WTC11 (cell line): ENCODE results near the gene SUSD1. TPM values are rescaled to one million over a fixed set of nuclear protein-coding genes. Genes with fewer than 3 reads are reported as not detected.

Experiments
- ATAC-seq: fragments of 200-7000 bp; cut with Tn5 transposase; 2 replicates; pipeline ENCODE4 v1.10.0; 2021; ENCODE audit warnings: mild to moderate bottlenecking, moderate library complexity
- CTCF ChIA-PET: fragments of 300-600 bp; sonication (Branson Sonifier 250); formaldehyde crosslinking; loops from one replicate; lab custom pipeline; 2021; ENCODE audit warnings: antibody characterized with exemption; lab: Charles Lee
- POLR2A ChIA-PET: fragments of 350-600 bp; sonication (Branson Sonifier 250); formaldehyde crosslinking; loops from one replicate; lab custom pipeline; 2021; ENCODE audit warnings: antibody characterized with exemption; lab: Charles Lee
- DNase-seq: peaks from one replicate; pipeline ENCODE4 v3.0.0; 2021; ENCODE audit warnings: low spot score
- H3K27ac Mint-ChIP-seq: 2 replicates; pipeline ENCODE4 v1.8.0; 2021; ENCODE audit warnings: mixed read lengths
- H3K27me3 Mint-ChIP-seq: 2 replicates; pipeline ENCODE4 v1.8.0; 2021; ENCODE audit warnings: low read depth, mild to moderate bottlenecking, moderate library complexity, mixed read lengths
- H3K36me3 Mint-ChIP-seq: 2 replicates; pipeline ENCODE4 v1.8.0; 2021; ENCODE audit warnings: mixed read lengths
- H3K4me1 Mint-ChIP-seq: 2 replicates; pipeline ENCODE4 v1.8.0; 2022; ENCODE audit warnings: mixed read lengths
- H3K4me3 Mint-ChIP-seq: 2 replicates; pipeline ENCODE4 v1.8.0; 2021; ENCODE audit warnings: mild to moderate bottlenecking, moderate library complexity, mixed read lengths
- H3K9me3 Mint-ChIP-seq: 2 replicates; pipeline ENCODE4 v1.8.0; 2021; ENCODE audit warnings: mixed read lengths
- CDX4 ChIP-seq: fragments of 250-450 bp; sonication (Bioruptor Pico); IDR thresholded peaks from 2 replicates; pipeline ENCODE4 v1.9.0; 2021; ENCODE audit warnings: moderate library complexity, mild to moderate bottlenecking, inconsistent platforms, borderline replicate concordance
- CREM ChIP-seq: sonication (generic); formaldehyde crosslinking; IDR thresholded peaks from 2 replicates; pipeline ENCODE4 v1.8.1; 2022; ENCODE audit warnings: mild to moderate bottlenecking, missing genetic modification reagents, moderate library complexity
- E2F5 ChIP-seq: sonication (generic); formaldehyde crosslinking; IDR thresholded peaks from 2 replicates; pipeline ENCODE4 v1.8.1; 2022; ENCODE audit warnings: mild to moderate bottlenecking, moderate library complexity, missing genetic modification reagents
- ELF4 ChIP-seq: sonication (generic); formaldehyde crosslinking; IDR thresholded peaks from 2 replicates; pipeline ENCODE4 v1.8.1; 2022; ENCODE audit warnings: low read depth, mild to moderate bottlenecking, moderate library complexity, missing genetic modification reagents
- FOXP1 ChIP-seq: sonication (generic); formaldehyde crosslinking; IDR thresholded peaks from 2 replicates; pipeline ENCODE4 v1.8.0; 2022; ENCODE audit warnings: missing genetic modification reagents, mild to moderate bottlenecking, moderate library complexity, borderline replicate concordance
- GTF2I ChIP-seq: fragments of 250-450 bp; sonication (Bioruptor Pico); conservative IDR thresholded peaks from 2 replicates; pipeline ENCODE4 v1.4.0; 2021; ENCODE audit warnings: mild to moderate bottlenecking
- JUN ChIP-seq: sonication (generic); formaldehyde crosslinking; IDR thresholded peaks from 2 replicates; pipeline ENCODE4 v1.8.0; 2023; ENCODE audit warnings: mild to moderate bottlenecking, missing genetic modification reagents
- MXD4 ChIP-seq: fragments of 250-450 bp; sonication (Bioruptor Pico); IDR thresholded peaks from 2 replicates; pipeline ENCODE4 v1.8.0; 2021; ENCODE audit warnings: mild to moderate bottlenecking, moderate library complexity, borderline replicate concordance
- NFATC4 ChIP-seq: fragments of 250-450 bp; sonication (Bioruptor Pico); IDR thresholded peaks from 2 replicates; pipeline ENCODE4 v1.9.0; 2021; ENCODE audit warnings: mild to moderate bottlenecking
- NR2C2 ChIP-seq: sonication (generic); formaldehyde crosslinking; IDR thresholded peaks from 2 replicates; pipeline ENCODE4 v1.8.0; 2022; ENCODE audit warnings: mild to moderate bottlenecking, missing genetic modification reagents
- SMAD4 ChIP-seq: sonication (generic); formaldehyde crosslinking; IDR thresholded peaks from 2 replicates; pipeline ENCODE4 v1.8.0; 2022; ENCODE audit warnings: mild to moderate bottlenecking, missing genetic modification reagents
- SP1 ChIP-seq: sonication (generic); formaldehyde crosslinking; conservative IDR thresholded peaks from 2 replicates; pipeline ENCODE4 v1.8.1; 2022; ENCODE audit warnings: missing genetic modification reagents
- TCF7 ChIP-seq: sonication (generic); formaldehyde crosslinking; IDR thresholded peaks from 2 replicates; pipeline ENCODE4 v1.8.0; 2022; ENCODE audit warnings: mild to moderate bottlenecking, low read depth, missing genetic modification reagents, moderate library complexity
- TEAD1 ChIP-seq: sonication (generic); formaldehyde crosslinking; IDR thresholded peaks from 2 replicates; pipeline ENCODE4 v1.8.0; 2022; ENCODE audit warnings: mild to moderate bottlenecking, missing genetic modification reagents
- ZNF138 ChIP-seq: sonication (generic); formaldehyde crosslinking; conservative IDR thresholded peaks from 2 replicates; pipeline ENCODE4 v1.8.1; 2022; ENCODE audit warnings: mild to moderate bottlenecking, moderate library complexity, missing genetic modification reagents
- ZNF416 ChIP-seq: fragments of 250-450 bp; sonication (Bioruptor Pico); IDR thresholded peaks from 2 replicates; pipeline ENCODE4 v1.9.0; 2021; ENCODE audit warnings: mild to moderate bottlenecking, inconsistent platforms
- total RNA-seq: library from RNA; stranded (reverse); gene quantifications from 3 replicates; pipeline ENCODE4 v1.2.3, GENCODE V29; 2021
- TF ChIP-seq, protein P1 (sequence below): fragments of 250-450 bp; sonication (Bioruptor Pico); IDR thresholded peaks from 2 replicates; pipeline ENCODE4 v1.9.0; 2021; ENCODE audit warnings: mild to moderate bottlenecking, borderline replicate concordance
- TF ChIP-seq, protein P2 (sequence below): sonication (generic); formaldehyde crosslinking; IDR thresholded peaks from 2 replicates; pipeline ENCODE4 v1.8.1; 2022; ENCODE audit warnings: mild to moderate bottlenecking, missing genetic modification reagents, moderate library complexity, borderline replicate concordance
- TF ChIP-seq, protein P3 (sequence below): sonication (generic); formaldehyde crosslinking; IDR thresholded peaks from 2 replicates; pipeline ENCODE4 v1.8.0; 2023; ENCODE audit warnings: missing genetic modification reagents, mild to moderate bottlenecking, borderline replicate concordance
- TF ChIP-seq, protein P4 (sequence below): fragments of 250-450 bp; sonication (Bioruptor Pico); IDR thresholded peaks from 2 replicates; pipeline ENCODE4 v1.9.0; 2021; ENCODE audit warnings: mild to moderate bottlenecking

Gene SUSD1
- total RNA-seq, 1 experiment from 2014 or later = 5.1 TPM

- H3K4me1 Mint-ChIP-seq = no peaks in the 10 kb centered on the region
- ChIA-PET CTCF (no interaction called here), POLR2A (no interaction called here)
- no peak overlapping the region for H3K4me3 Mint-ChIP-seq
- TF ChIP-seq SP1 (no peak), E2F5 (CRISPR knock-in tag) (no peak), NR2C2 (CRISPR knock-in tag) (no peak), FOXP1 (CRISPR knock-in tag) (no peak), NFATC4 (CRISPR knock-in tag) (no peak), GTF2I (CRISPR knock-in tag) (no peak), ELF4 (CRISPR knock-in tag) (no peak), SMAD4 (CRISPR knock-in tag) (no peak), ZNF416 (no peak), TCF7 (CRISPR knock-in tag) (no peak), CREM (CRISPR knock-in tag) (no peak), TEAD1 (no peak), ZNF138 (no peak), CDX4 (CRISPR knock-in tag) (no peak), JUN (no peak), MXD4 (CRISPR knock-in tag) (no peak)
- TF ChIP-seq, protein P1, sequence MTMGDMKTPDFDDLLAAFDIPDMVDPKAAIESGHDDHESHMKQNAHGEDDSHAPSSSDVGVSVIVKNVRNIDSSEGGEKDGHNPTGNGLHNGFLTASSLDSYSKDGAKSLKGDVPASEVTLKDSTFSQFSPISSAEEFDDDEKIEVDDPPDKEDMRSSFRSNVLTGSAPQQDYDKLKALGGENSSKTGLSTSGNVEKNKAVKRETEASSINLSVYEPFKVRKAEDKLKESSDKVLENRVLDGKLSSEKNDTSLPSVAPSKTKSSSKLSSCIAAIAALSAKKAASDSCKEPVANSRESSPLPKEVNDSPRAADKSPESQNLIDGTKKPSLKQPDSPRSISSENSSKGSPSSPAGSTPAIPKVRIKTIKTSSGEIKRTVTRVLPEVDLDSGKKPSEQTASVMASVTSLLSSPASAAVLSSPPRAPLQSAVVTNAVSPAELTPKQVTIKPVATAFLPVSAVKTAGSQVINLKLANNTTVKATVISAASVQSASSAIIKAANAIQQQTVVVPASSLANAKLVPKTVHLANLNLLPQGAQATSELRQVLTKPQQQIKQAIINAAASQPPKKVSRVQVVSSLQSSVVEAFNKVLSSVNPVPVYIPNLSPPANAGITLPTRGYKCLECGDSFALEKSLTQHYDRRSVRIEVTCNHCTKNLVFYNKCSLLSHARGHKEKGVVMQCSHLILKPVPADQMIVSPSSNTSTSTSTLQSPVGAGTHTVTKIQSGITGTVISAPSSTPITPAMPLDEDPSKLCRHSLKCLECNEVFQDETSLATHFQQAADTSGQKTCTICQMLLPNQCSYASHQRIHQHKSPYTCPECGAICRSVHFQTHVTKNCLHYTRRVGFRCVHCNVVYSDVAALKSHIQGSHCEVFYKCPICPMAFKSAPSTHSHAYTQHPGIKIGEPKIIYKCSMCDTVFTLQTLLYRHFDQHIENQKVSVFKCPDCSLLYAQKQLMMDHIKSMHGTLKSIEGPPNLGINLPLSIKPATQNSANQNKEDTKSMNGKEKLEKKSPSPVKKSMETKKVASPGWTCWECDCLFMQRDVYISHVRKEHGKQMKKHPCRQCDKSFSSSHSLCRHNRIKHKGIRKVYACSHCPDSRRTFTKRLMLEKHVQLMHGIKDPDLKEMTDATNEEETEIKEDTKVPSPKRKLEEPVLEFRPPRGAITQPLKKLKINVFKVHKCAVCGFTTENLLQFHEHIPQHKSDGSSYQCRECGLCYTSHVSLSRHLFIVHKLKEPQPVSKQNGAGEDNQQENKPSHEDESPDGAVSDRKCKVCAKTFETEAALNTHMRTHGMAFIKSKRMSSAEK (CRISPR knock-in tag) = no peak
- TF ChIP-seq, protein P2, sequence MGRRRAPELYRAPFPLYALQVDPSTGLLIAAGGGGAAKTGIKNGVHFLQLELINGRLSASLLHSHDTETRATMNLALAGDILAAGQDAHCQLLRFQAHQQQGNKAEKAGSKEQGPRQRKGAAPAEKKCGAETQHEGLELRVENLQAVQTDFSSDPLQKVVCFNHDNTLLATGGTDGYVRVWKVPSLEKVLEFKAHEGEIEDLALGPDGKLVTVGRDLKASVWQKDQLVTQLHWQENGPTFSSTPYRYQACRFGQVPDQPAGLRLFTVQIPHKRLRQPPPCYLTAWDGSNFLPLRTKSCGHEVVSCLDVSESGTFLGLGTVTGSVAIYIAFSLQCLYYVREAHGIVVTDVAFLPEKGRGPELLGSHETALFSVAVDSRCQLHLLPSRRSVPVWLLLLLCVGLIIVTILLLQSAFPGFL (CRISPR knock-in tag) = no peak
- TF ChIP-seq, protein P3, sequence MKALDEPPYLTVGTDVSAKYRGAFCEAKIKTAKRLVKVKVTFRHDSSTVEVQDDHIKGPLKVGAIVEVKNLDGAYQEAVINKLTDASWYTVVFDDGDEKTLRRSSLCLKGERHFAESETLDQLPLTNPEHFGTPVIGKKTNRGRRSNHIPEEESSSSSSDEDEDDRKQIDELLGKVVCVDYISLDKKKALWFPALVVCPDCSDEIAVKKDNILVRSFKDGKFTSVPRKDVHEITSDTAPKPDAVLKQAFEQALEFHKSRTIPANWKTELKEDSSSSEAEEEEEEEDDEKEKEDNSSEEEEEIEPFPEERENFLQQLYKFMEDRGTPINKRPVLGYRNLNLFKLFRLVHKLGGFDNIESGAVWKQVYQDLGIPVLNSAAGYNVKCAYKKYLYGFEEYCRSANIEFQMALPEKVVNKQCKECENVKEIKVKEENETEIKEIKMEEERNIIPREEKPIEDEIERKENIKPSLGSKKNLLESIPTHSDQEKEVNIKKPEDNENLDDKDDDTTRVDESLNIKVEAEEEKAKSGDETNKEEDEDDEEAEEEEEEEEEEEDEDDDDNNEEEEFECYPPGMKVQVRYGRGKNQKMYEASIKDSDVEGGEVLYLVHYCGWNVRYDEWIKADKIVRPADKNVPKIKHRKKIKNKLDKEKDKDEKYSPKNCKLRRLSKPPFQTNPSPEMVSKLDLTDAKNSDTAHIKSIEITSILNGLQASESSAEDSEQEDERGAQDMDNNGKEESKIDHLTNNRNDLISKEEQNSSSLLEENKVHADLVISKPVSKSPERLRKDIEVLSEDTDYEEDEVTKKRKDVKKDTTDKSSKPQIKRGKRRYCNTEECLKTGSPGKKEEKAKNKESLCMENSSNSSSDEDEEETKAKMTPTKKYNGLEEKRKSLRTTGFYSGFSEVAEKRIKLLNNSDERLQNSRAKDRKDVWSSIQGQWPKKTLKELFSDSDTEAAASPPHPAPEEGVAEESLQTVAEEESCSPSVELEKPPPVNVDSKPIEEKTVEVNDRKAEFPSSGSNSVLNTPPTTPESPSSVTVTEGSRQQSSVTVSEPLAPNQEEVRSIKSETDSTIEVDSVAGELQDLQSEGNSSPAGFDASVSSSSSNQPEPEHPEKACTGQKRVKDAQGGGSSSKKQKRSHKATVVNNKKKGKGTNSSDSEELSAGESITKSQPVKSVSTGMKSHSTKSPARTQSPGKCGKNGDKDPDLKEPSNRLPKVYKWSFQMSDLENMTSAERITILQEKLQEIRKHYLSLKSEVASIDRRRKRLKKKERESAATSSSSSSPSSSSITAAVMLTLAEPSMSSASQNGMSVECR (CRISPR knock-in tag) = no peak
- TF ChIP-seq, protein P4, sequence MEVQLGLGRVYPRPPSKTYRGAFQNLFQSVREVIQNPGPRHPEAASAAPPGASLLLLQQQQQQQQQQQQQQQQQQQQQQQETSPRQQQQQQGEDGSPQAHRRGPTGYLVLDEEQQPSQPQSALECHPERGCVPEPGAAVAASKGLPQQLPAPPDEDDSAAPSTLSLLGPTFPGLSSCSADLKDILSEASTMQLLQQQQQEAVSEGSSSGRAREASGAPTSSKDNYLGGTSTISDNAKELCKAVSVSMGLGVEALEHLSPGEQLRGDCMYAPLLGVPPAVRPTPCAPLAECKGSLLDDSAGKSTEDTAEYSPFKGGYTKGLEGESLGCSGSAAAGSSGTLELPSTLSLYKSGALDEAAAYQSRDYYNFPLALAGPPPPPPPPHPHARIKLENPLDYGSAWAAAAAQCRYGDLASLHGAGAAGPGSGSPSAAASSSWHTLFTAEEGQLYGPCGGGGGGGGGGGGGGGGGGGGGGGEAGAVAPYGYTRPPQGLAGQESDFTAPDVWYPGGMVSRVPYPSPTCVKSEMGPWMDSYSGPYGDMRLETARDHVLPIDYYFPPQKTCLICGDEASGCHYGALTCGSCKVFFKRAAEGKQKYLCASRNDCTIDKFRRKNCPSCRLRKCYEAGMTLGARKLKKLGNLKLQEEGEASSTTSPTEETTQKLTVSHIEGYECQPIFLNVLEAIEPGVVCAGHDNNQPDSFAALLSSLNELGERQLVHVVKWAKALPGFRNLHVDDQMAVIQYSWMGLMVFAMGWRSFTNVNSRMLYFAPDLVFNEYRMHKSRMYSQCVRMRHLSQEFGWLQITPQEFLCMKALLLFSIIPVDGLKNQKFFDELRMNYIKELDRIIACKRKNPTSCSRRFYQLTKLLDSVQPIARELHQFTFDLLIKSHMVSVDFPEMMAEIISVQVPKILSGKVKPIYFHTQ (CRISPR knock-in tag) = no peak
- H3K36me3 Mint-ChIP-seq = no peaks in the 10 kb centered on the region
- DNase-seq = no peak
- ATAC-seq = no peak
- H3K27me3 Mint-ChIP-seq = no peaks in the 10 kb centered on the region
- peaks cover 5% of the 10 kb centered on the region; the same call in 1 of the 2 replicates for H3K9me3 Mint-ChIP-seq
- no peak overlapping the region for H3K27ac Mint-ChIP-seq
Measured at GRCh38 chr9:111991179-111991578, 183.9 kb downstream of the SUSD1 start.
